ENCODE measurements around the gene ARHGAP5.

Gene ARHGAP5

DNA sequence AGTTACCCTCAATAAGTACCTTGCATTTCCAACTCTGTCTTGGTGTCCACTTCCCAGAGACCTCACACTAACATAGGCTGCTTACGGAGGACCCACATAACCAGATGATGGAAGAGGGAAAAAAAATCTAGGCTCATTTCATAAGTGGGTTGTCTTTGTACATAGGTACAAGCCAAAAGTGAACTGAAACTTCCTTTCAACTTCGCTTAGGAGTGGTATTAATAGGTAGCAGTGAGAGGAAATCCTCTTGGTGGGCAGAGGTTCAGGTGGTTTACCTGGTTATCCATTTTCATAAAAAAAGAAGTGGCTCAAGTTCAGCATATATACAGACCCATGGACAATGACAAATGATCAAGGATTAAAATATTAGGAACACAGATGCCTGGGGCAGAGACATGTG lies 88.9 kb downstream of the ARHGAP5 start:
- no peak overlapping the region for H3K4me3 ChIP-seq (ENCODE audit: control insufficient read depth, low read depth, low read length)
- TF ChIP-seq, protein P1, sequence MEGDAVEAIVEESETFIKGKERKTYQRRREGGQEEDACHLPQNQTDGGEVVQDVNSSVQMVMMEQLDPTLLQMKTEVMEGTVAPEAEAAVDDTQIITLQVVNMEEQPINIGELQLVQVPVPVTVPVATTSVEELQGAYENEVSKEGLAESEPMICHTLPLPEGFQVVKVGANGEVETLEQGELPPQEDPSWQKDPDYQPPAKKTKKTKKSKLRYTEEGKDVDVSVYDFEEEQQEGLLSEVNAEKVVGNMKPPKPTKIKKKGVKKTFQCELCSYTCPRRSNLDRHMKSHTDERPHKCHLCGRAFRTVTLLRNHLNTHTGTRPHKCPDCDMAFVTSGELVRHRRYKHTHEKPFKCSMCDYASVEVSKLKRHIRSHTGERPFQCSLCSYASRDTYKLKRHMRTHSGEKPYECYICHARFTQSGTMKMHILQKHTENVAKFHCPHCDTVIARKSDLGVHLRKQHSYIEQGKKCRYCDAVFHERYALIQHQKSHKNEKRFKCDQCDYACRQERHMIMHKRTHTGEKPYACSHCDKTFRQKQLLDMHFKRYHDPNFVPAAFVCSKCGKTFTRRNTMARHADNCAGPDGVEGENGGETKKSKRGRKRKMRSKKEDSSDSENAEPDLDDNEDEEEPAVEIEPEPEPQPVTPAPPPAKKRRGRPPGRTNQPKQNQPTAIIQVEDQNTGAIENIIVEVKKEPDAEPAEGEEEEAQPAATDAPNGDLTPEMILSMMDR (IDR thresholded peaks at IDR 0.05; ENCODE audit: control insufficient read depth, insufficient read depth, low read depth, low read length, missing control alignments), result no peak
- no peak for DNase-seq (ENCODE audit: low read depth)

GRCh38 chr14:32166924-32167323 lies 89.8 kb downstream of the ARHGAP5 start:
- H3K4me3 ChIP-seq (ENCODE audit: control insufficient read depth, low read depth, low read length), result no peak overlapping the region
- TF ChIP-seq, protein P1 (IDR thresholded peaks at IDR 0.05; ENCODE audit: control insufficient read depth, insufficient read depth, low read depth, low read length, missing control alignments), result no peak
- no peak for DNase-seq (ENCODE audit: low read depth)

GRCh38 chr14:32167907-32168306 lies 90.8 kb downstream of the ARHGAP5 start:
- TF ChIP-seq, protein P1 (IDR thresholded peaks at IDR 0.05; ENCODE audit: control insufficient read depth, insufficient read depth, low read depth, low read length, missing control alignments), result no peak
- H3K4me3 ChIP-seq (ENCODE audit: control insufficient read depth, low read depth, low read length), result no peak overlapping the region
- no peak for DNase-seq (ENCODE audit: low read depth)

- TF ChIP-seq, protein P1 (IDR thresholded peaks at IDR 0.05; ENCODE audit: control insufficient read depth, insufficient read depth, low read depth, low read length, missing control alignments), result no peak
- no peak for DNase-seq (ENCODE audit: low read depth)
- H3K4me3 ChIP-seq (ENCODE audit: control insufficient read depth, low read depth, low read length), result no peak overlapping the region
Measured at GRCh38 chr14:32169191-32169590, 92.1 kb downstream of the ARHGAP5 start.

DNA sequence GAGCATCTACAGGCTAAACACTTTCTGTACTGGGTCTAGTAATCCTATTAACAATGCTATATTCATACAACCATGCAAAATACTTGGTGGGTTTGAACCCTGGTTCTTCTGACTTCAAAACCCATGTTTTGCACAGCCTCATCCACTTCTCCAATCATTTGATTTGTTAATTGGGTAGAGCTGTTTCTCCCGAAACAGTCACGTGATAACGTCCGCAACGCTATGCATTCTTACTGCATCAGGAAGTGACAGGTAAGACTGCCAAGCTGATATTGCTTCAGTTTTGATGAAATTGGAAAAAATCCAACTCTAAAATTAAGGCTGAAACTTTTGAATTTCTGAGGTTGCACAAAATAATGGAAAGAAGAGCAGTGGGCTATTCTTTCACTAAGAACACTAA lies 94.4 kb downstream of the ARHGAP5 start:
- TF ChIP-seq, protein P1 (IDR thresholded peaks at IDR 0.05; ENCODE audit: control insufficient read depth, insufficient read depth, low read depth, low read length, missing control alignments), result no peak
- no peak overlapping the region for H3K4me3 ChIP-seq (ENCODE audit: control insufficient read depth, low read depth, low read length)
- no peak for DNase-seq (ENCODE audit: low read depth)

DNA sequence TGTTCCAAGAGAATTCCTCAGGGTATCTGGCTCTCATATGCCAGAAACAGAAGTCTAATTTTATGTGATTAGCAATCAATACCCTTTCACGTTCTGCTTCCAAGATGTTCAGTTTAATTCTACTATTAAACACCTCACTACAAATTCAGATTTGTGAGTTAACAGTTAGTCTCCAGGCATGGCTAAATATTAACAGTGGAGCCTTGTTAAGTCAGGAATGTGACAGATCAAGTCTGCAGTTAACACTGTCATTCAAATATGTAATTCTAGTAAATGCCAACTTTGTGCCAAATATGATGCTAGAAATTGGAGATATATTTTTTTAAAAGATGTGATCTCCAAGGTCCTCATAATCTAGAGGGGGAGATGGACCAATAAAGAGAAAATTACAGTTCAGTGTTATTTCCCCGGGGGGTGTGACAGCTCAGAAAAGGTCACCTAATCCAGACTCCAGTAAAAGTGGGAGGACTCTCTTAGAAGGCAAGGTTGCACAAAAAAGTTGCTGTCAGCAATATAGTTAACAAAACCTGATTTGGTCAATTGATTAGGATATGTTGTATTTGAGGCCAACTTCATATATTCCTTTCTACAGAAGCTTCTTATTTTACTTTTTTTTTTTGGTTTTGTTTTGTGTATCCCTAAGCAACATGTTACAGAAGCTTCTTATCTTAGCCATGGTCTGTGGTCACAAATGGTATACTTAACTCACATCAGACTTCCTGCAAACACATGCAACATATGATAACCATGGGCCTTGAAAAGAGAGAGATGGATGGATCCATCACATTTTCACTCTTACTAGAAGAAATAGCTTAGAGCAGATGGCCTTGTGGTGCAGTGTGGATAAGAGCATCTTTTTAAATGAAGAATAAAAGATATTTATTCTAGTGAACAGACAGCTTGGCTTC lies 106.3 kb downstream of the ARHGAP5 start:
- no peak overlapping the region for H3K4me3 ChIP-seq (ENCODE audit: control insufficient read depth, low read depth, low read length)
- no peak for DNase-seq (ENCODE audit: low read depth)
- TF ChIP-seq, protein P1 (IDR thresholded peaks at IDR 0.05; ENCODE audit: control insufficient read depth, insufficient read depth, low read depth, low read length, missing control alignments), result no peak

All from AG09309 (cell line).